CD8-positive, alpha-beta memory T cell (primary cell): Measurements from ENCODE around the gene BOK. TPM values are rescaled to one million over a fixed set of nuclear protein-coding genes. Genes with fewer than 3 reads are reported as not detected.
"Not testable (repeated sequence)": the region's sequence is repeated elsewhere in the genome, so short reads cannot be mapped to it uniquely, and the experiment has no call there.

ENCODE experiments used
- CTCF ChIA-PET: fragments of 350-600 bp; sonication (Branson Sonifier 250); formaldehyde crosslinking; loops from one replicate; lab custom pipeline; 2021; ENCODE audit warnings: antibody characterized with exemption; lab: Charles Lee
- POLR2A ChIA-PET: fragments of 350-600 bp; sonication (Branson Sonifier 250); formaldehyde crosslinking; loops from one replicate; lab custom pipeline; 2021; ENCODE audit warnings: antibody characterized with exemption; lab: Charles Lee
- DNase-seq, 5 donors: peaks; one replicate each; pipeline versions ENCODE4 v3.0.0 to v3.0.0-alpha.2; 2020 to 2022; ENCODE audit warnings: mixed read lengths in 1 of 5
- H3K27ac ChIP-seq: one replicate; pipeline ENCODE4 v1.7.0; 2013; ENCODE audit warnings: low read depth, mild to moderate bottlenecking, low read length, moderate library complexity
- H3K27me3 ChIP-seq: 2 replicates; pipeline ENCODE4 v1.7.0; 2013; ENCODE audit warnings: low read length, mild to moderate bottlenecking; ENCODE audit not compliant: insufficient read depth, poor library complexity, severe bottlenecking
- H3K36me3 ChIP-seq: 2 replicates; pipeline ENCODE4 v1.7.0; 2013; ENCODE audit warnings: mild to moderate bottlenecking, low read length, moderate library complexity; ENCODE audit not compliant: insufficient read depth
- H3K4me1 ChIP-seq: 2 replicates; pipeline ENCODE4 v1.7.0; 2013; ENCODE audit warnings: mild to moderate bottlenecking, low read length, moderate library complexity; ENCODE audit not compliant: insufficient read depth
- H3K4me3 ChIP-seq: 2 replicates; pipeline ENCODE4 v1.7.0; 2013; ENCODE audit warnings: mild to moderate bottlenecking, low read length
- H3K9me3 ChIP-seq: 2 replicates; pipeline ENCODE4 v1.7.0; 2013; ENCODE audit warnings: mild to moderate bottlenecking, low read length
- H3K27ac Mint-ChIP-seq, 8 donors: one replicate each; pipeline ENCODE4 v1.8.0; 2020 to 2021; ENCODE audit warnings: mixed read lengths in 8 of 8, mild to moderate bottlenecking in 6 of 8, inconsistent platforms in 3 of 8, moderate library complexity in 3 of 8
- H3K27me3 Mint-ChIP-seq, 2 donors: one replicate each; pipeline ENCODE4 v1.8.0; 2020 to 2021; ENCODE audit warnings: mixed read lengths in 2 of 2, mild to moderate bottlenecking in 1 of 2, moderate library complexity in 1 of 2
- H3K36me3 Mint-ChIP-seq, 3 donors: one replicate each; pipeline ENCODE4 v1.8.0; 2020 to 2021; ENCODE audit warnings: mixed read lengths in 3 of 3, inconsistent platforms in 1 of 3, mild to moderate bottlenecking in 1 of 3
- H3K4me1 Mint-ChIP-seq, 3 donors: one replicate each; pipeline ENCODE4 v1.8.0; 2020 to 2021; ENCODE audit warnings: mixed read lengths in 3 of 3, inconsistent platforms in 1 of 3, mild to moderate bottlenecking in 1 of 3
- H3K4me3 Mint-ChIP-seq, 7 donors: one replicate each; pipeline ENCODE4 v1.8.0; 2020 to 2021; ENCODE audit warnings: mixed read lengths in 7 of 7, mild to moderate bottlenecking in 6 of 7, moderate library complexity in 4 of 7, inconsistent platforms in 2 of 7
- H3K9me3 Mint-ChIP-seq, 5 donors: one replicate each; pipeline ENCODE4 v1.8.0; 2020 to 2022; ENCODE audit warnings: mixed read lengths in 5 of 5, mild to moderate bottlenecking in 3 of 5, moderate library complexity in 2 of 5, inconsistent platforms in 1 of 5
- polyA plus RNA-seq: library from polyadenylated mRNA; unstranded; fragments of 300-500 nt; fragmentation: Illumina TruSeq; gene quantifications from one replicate; pipeline ENCODE4 v1.2.3, GENCODE V29; 2021
- total RNA-seq, 2 experiments: library from RNA; stranded (reverse); gene quantifications; one replicate each; pipeline ENCODE4 v1.2.3, GENCODE V29; 2021

BOK gene
- total and polyA plus RNA-seq, 3 experiments from 2014 or later: not detected

DNA sequence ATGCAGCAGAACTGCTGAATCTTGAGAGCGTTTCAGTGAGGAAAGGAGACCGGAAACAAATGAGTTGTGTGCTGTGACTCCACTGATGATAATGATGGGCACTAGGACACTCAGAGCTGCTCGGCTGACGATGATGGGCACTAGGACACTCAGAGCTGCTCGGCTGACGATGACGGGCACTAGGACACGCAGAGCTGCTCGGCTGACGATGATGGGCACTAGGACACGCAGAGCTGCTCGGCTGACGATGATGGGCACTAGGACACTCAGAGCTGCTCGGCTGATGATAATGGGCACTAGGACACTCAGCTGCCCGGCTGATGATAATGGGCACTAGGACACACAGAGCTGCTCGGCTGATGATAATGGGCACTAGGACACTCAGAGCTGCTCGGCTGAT, 31.3 kb downstream of the BOK start:
- DNase-seq, H3K36me3 ChIP-seq, POLR2A ChIA-PET, H3K27ac Mint-ChIP-seq, H3K27ac ChIP-seq, H3K27me3 ChIP-seq, H3K4me3 ChIP-seq, H3K4me3 Mint-ChIP-seq, H3K4me1 ChIP-seq, H3K27me3 Mint-ChIP-seq, H3K4me1 Mint-ChIP-seq, CTCF ChIA-PET: not testable (repeated sequence)
- Mint-ChIP-seq H3K9me3 (peaks cover 17 to 30% (median 23%) of the 10 kb centered on the region in 5 donors), H3K36me3 (peaks cover 7 to 51% (median 25%) of the 10 kb centered on the region in 3 donors)
- H3K9me3 ChIP-seq: peaks cover 12% of the 10 kb centered on the region

DNA sequence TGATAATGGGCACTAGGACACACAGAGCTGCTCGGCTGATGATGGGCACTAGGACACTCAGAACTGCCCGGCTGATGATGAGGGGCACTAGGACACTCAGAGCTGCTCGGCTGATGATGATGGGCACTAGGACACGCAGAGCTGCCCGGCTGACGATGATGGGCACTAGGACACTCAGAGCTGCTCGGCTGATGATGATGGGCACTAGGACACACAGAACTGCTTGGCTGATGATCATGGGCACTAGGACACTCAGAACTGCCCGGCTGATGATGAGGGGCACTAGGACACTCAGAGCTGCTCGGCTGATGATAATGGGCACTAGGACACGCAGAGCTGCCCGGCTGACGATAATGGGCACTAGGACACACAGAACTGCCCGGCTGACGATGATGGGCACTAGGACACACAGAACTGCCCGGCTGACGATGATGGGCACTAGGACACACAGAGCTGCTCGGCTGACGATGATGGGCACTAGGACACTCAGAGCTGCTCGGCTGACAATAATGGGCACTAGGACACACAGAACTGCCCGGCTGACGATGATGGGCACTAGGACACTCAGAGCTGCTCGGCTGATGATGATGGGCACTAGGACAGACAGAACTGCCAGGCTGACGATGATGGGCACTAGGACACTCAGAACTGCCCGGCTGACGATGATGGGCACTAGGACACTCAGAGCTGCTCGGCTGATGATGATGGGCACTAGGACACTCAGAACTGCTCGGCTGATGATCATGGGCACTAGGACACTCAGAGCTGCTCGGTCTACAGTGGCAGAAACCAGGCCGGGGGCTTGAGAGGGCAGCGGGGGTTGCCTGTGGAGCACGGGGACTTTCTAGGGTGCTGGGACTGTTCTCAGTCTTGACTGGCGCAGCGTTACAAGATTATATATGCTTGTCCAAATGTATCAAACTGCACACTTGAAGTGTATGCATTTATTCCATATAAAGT, 32.2 kb downstream of the BOK start:
- H3K27ac Mint-ChIP-seq, POLR2A ChIA-PET: not testable (repeated sequence)
- peaks cover 0 to 47% (median 21%) of the 10 kb centered on the region in 3 donors for H3K36me3 Mint-ChIP-seq

GRCh38 chr2:241592126-241592845, 33.7 kb downstream of the BOK start:
- no peaks in the 10 kb centered on the region for H3K27me3 ChIP-seq
- no peak overlapping the region for H3K27ac Mint-ChIP-seq
- H3K4me3 ChIP-seq: no peak overlapping the region
- H3K4me1 ChIP-seq: no peaks in the 10 kb centered on the region
- peaks cover 0 to 43% (median 12%) of the 10 kb centered on the region in 3 donors for H3K36me3 Mint-ChIP-seq
- H3K4me1 Mint-ChIP-seq: no peaks in the 10 kb centered on the region
- peaks cover 2% of the 10 kb centered on the region for H3K9me3 ChIP-seq
- DNase-seq: no peak
- H3K9me3 Mint-ChIP-seq: peaks cover 4 to 13% (median 9%) of the 10 kb centered on the region in 5 donors
- H3K27me3 Mint-ChIP-seq: no peaks in the 10 kb centered on the region
- no peak overlapping the region for H3K27ac ChIP-seq
- ChIA-PET CTCF (no interaction called here), POLR2A (no interaction called here)
- H3K36me3 ChIP-seq: no peaks in the 10 kb centered on the region
- H3K4me3 Mint-ChIP-seq: no peak overlapping the region

More for the DNA sequence above, 32.2 kb downstream of the BOK start:
- H3K36me3 ChIP-seq, CTCF ChIA-PET, H3K27me3 Mint-ChIP-seq, H3K4me3 Mint-ChIP-seq, H3K4me1 ChIP-seq, H3K4me3 ChIP-seq, DNase-seq, H3K4me1 Mint-ChIP-seq, H3K27ac ChIP-seq, H3K27me3 ChIP-seq: not testable (repeated sequence)
- peaks cover 17 to 25% (median 17%) of the 10 kb centered on the region in 5 donors for H3K9me3 Mint-ChIP-seq
- H3K9me3 ChIP-seq: peaks cover 12% of the 10 kb centered on the region

- Histone ChIP-seq H3K4me1 (no peaks in the 10 kb centered on the region), H3K9me3 (no peaks in the 10 kb centered on the region), H3K27me3 (no peaks in the 10 kb centered on the region), H3K4me3 (no peak overlapping the region), H3K36me3 (no peaks in the 10 kb centered on the region), H3K27ac (no peak overlapping the region)
- H3K36me3 Mint-ChIP-seq: peaks cover 0 to 45% (median 12%) of the 10 kb centered on the region in 3 donors
- no peaks in the 10 kb centered on the region for H3K4me1 Mint-ChIP-seq
- no peaks in the 10 kb centered on the region for H3K27me3 Mint-ChIP-seq
- no peak overlapping the region for H3K27ac Mint-ChIP-seq
- CTCF ChIA-PET: no interaction called here
- no peak overlapping the region for H3K4me3 Mint-ChIP-seq
- peaks cover 0 to 6% (median 3%) of the 10 kb centered on the region in 5 donors for H3K9me3 Mint-ChIP-seq
- no peak for DNase-seq
- POLR2A ChIA-PET: no interaction called here
Observed at GRCh38 chr2:241593271-241593670, 34.7 kb downstream of the BOK start.

DNA sequence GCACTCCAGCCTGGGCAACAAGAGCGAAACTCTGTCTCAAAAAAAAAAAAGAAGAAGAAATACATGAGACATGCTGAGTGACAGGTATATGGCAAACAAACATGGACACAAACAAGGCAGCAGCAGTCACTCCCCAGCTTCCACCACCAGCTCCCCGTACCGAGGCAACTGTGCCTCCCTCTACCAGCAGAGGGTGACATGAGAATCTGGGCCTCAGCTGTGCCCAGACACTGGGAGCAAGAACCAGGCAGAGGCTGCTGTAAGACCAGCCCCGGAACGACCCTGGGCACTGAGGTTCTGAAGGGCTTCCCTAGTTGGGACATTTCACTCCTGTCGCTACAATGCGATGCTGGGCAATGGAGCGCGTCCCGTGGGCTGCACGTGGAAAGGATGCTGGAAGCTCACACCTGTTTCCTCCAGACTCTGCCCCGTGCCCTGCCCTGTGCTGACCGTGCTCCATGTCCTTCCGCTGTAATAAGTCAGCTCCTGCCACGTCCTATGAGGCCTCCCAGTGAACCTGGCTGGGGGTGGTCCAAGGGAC, 37.1 kb downstream of the BOK start:
- H3K27me3 ChIP-seq: no peaks in the 10 kb centered on the region
- Mint-ChIP-seq H3K9me3 (no peaks in the 10 kb centered on the region), H3K4me1 (no peaks in the 10 kb centered on the region), H3K27me3 (no peaks in the 10 kb centered on the region), H3K4me3 (no peak overlapping the region), H3K36me3 (peaks cover 0 to 56% (median 16%) of the 10 kb centered on the region in 3 donors), H3K27ac (peak overlapping the region in 2 of 8 donors; percentile 58 to 64)
- ChIA-PET POLR2A (no interaction called here), CTCF (interaction anchor here (0.7 to 1.0 kb wide), 2 partner anchors 22 to 299 kb away, joined by 3 to 4 read pairs; no protein-coding TSS in a partner anchor)
- H3K9me3 ChIP-seq: no peaks in the 10 kb centered on the region
- DNase-seq: no peak
- H3K36me3 ChIP-seq: no peaks in the 10 kb centered on the region
- no peak overlapping the region for H3K27ac ChIP-seq
- no peaks in the 10 kb centered on the region for H3K4me1 ChIP-seq
- H3K4me3 ChIP-seq: no peak overlapping the region

DNA sequence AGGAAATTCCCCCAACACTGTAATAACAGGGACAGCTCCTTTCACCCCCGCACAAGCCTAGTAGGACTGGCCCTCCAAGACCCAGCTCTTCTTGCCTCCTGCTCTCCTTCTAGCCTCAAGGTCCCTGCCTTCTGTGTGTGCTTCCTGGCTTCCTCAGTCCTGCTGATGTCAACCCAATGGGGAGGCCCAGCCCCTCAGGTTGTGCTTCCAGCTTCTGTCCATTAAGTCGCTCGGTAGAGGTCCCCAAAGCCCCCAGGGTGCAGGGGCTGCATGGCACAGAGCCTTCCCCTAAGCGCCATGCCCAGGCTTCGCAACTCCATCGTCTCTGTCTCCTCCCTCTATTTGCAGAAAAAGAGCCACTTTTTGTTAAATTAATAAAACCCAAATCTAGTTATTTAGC, 39.0 kb downstream of the BOK start:
- H3K4me1 ChIP-seq: no peaks in the 10 kb centered on the region
- no peak overlapping the region for H3K27ac ChIP-seq
- ChIA-PET POLR2A (no interaction called here), CTCF (interaction anchor here (1.2 to 1.5 kb wide), 2 partner anchors 9 to 25 kb away, joined by 3 to 4 read pairs; no protein-coding TSS in a partner anchor)
- peak overlapping the region in 1 of 8 donors; percentile 55 for H3K27ac Mint-ChIP-seq
- H3K27me3 Mint-ChIP-seq: no peaks in the 10 kb centered on the region
- no peak overlapping the region for H3K4me3 Mint-ChIP-seq
- no peaks in the 10 kb centered on the region for H3K9me3 Mint-ChIP-seq
- H3K4me3 ChIP-seq: no peak overlapping the region
- no peaks in the 10 kb centered on the region for H3K4me1 Mint-ChIP-seq
- no peaks in the 10 kb centered on the region for H3K27me3 ChIP-seq
- H3K36me3 Mint-ChIP-seq: peaks cover 4 to 69% (median 20%) of the 10 kb centered on the region in 3 donors
- peaks cover 7% of the 10 kb centered on the region for H3K36me3 ChIP-seq
- DNase-seq: no peak
- H3K9me3 ChIP-seq: no peaks in the 10 kb centered on the region

GRCh38 chr2:241598061-241598460, 39.5 kb downstream of the BOK start:
- no peak overlapping the region for H3K4me3 ChIP-seq
- Mint-ChIP-seq H3K27me3 (no peaks in the 10 kb centered on the region), H3K36me3 (peaks cover 4 to 72% (median 20%) of the 10 kb centered on the region in 3 donors), H3K4me3 (no peak overlapping the region), H3K4me1 (no peaks in the 10 kb centered on the region), H3K9me3 (no peaks in the 10 kb centered on the region), H3K27ac (no peak overlapping the region)
- CTCF ChIA-PET: interaction anchor here (0.9 to 1.5 kb wide), 3 partner anchors 8 to 741 kb away, joined by 3 to 4 read pairs (median 3); no protein-coding TSS in a partner anchor
- H3K36me3 ChIP-seq: peaks cover 7% of the 10 kb centered on the region
- H3K9me3 ChIP-seq: no peaks in the 10 kb centered on the region
- H3K4me1 ChIP-seq: no peaks in the 10 kb centered on the region
- no peak for DNase-seq
- no peak overlapping the region for H3K27ac ChIP-seq
- POLR2A ChIA-PET: no interaction called here
- no peaks in the 10 kb centered on the region for H3K27me3 ChIP-seq
